Activated T-cell treated with anti-CD3 and anti-CD28 coated beads, Interleukin-2, amount 50 U/mL, for 1 hour (primary cell): Measurements from ENCODE around the gene GALNT15.

ENCODE experiments used
- DNase-seq: peaks from one replicate; pipeline ENCODE4 v3.0.0-alpha.2; 2020

The GALNT15 gene

DNA sequence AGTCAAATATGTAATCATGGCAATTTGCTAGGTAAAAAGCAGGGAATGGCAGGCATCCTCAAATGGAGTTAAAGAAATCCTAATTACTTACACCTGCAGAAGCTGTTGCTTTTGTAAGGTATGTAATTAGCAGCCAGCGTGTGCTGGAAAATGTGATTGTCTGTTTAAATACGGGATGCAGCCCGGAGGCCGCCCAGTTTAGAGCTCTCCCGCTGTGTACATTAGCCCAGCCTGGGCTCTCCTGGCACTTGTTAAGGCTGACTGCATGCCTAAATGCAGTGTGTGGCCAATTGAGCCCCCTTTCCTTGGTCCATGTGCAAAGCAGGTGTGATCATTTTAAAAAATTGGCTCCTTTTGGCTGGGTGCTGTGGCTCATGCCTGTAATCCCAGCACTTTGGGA, 81.2 kb downstream of the GALNT15 start:
- no peak for DNase-seq

DNA sequence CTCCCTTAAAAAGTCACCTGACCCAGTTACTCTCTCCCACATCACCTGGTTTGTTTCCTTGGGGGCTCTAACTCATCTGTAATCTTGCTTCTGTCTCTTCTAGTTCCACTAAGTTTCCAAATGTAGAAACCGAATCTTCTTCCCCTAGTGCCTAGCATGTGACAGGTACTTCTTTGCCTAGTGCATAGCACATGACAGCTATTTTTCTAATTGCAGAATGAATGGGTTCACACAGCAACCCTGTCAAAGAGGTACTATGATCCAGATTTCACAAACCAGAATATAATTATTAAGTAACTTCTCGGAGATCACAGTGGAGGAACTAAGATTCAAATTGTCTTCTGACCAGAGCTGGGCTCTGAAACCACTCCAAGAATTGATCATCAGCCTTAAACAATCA, 82.8 kb downstream of the GALNT15 start:
- DNase-seq, result no peak

DNA sequence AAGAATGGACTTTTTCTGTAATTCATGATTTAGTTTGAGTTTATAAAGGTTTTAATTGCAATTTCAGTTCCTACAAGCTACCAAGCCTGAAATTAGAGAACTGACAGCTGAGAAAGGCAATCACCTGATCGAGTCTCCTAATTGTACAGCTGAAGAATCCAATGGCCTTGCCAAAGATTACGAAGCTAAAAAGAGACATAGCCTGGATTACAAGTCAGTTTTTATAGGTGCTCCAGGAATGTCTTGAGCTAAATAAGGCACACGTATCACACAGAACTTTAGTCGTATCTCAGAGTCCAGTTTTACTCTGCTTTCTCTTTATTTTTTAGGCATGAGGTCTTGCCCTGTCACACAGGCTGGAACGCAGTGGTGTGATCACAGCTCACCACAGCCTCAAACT, 83.7 kb downstream of the GALNT15 start:
- DNase-seq, result no peak

DNA sequence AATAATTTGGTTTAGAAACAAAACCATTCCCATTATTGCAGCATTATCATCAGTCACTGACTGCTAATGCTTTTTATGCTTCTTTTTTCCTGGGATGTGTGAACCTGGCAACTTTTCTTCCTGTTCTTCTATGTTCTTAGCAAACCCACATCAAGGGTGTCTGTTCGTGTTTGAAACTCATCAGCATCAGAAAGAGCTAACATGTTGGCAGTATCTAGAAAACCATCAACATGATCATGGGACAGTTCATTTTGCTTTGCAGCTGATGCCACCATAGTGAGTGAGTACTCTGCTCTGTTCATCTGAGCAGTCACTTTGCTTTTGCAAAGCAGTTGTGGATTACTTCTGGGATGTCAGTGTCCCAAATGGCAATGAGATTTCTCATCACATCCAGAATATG, 84.4 kb downstream of the GALNT15 start:
- DNase-seq, result no peak

DNA sequence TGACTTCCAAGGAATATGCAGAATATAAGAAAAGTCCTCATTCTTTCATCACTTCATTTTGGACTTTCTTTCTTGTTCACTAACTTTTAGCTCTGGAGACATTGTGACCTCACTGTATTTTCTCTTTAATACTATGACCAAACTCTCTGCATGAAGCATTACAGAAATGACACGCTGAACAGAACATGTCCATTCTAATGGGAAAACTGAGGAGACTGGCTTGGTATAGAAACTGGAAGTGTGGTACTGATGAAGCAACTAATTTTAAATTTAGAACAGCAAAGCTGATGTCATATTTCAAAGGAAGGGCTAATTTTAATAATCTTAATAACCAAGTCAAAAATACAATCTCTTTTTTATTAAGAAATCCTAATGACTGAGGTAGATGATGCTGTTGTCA, 85.6 kb downstream of the GALNT15 start:
- DNase-seq, result no peak

DNA sequence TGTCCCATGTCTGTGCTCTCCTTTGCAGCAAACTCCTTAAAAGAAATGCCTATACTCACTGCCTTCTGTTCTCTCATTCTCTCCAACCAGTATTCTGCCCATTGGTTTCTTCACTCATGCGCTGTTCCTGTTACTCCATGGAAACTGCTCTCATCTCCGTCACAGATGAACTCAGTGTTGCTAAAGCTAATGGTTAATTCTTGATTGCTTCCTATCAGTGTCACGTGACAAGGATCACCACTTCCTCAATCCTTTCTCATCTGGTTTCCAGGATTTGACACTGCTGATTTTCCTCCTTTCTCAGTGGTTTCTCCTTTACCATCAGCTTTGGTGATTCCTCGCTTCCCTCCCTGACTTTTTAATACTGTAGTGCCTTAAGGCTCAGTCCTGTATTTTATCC, 87.7 kb downstream of the GALNT15 start:
- no peak for DNase-seq

DNA sequence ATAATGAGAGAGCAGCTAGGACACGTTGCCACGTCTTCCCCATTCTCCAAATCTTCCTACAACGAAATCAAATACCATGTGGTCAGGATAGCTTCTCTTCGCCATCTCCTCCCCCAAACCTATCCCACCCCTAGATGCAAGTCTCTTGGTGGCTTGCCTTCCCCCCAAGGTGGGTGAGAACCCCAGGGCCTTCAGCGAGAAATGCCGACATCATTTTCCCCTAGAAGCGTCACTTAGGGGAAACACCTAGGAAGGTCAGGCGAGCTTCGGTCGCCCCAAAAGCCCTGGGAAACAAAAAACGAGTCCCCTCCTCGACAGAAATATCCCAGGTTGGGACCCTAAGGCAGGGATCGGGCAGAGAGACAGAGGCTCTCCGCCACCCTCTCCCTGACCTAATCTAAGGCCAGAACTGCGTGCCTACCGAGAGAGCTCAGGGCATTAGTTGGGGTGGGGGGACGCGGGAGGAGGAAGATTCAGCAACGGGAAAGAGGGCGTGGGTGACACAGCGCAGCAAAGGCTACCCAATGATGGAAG, 89.8 kb downstream of the GALNT15 start:
- DNase-seq, result no peak

DNA sequence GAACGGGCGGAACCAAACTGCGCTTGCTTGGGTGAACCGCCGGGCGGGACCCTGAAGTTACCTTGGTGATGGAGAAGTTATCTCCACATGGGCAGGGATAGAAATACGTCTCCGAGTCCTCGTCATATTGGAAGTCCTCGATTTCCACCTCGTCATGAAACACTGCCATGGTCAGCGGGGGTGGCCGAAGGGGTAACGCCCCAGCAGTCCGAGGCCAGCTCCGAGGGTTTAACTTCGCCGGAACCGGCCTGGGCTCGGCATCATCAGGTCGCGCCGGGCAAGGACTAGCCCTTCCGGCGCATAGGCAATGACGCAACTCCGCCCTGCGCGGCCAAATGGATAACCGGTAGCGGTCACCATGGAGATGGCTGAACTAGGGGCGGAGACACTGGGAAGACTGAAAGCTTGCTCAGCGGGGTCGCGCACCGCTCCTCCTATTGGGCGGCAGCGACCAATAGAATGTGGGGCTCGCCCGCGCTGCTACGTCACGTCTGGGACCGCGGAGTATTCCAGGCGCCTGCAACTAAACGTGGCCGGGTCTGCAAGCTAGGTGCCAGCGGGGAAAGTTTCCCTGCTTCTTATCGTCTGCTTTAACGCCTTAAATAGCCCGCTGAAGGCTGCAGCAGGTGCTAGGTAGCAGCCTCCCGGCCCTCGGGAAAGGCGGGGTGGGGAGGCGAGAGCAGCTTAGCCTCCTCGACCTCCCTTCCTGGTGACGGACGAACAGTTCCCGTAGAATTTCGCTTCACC, 90.4 kb downstream of the GALNT15 start, which contains the start of the genes DPH3 and OXNAD1:
Gene DPH3, minus strand, starts transcription at position 236 of the 747 bp plus-strand sequence. Its CDS starts 67 bp downstream, at position 169.
Gene OXNAD1, plus strand, starts transcription at position 505 of the 747 bp plus-strand sequence. CDS start 5,741 bp downstream, outside the sequence.
- peak; percentile 99 for DNase-seq

DNA sequence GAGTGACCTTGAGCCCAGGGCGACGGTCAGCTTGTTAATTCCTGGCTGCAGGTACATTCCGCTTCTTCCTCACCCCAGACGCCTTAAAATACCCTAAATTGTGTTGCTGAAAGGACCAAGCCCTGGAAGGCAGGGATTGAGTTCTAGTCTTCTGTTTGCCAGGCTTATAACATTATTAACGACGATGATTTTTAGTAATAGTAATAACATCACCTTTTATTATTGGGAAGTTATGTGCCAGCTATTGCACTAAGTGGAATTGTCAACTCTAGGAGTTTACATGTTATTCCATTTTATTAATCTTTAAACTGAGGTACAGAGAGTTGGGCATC, 90.9 kb downstream of the GALNT15 start:
- no peak for DNase-seq

DNA sequence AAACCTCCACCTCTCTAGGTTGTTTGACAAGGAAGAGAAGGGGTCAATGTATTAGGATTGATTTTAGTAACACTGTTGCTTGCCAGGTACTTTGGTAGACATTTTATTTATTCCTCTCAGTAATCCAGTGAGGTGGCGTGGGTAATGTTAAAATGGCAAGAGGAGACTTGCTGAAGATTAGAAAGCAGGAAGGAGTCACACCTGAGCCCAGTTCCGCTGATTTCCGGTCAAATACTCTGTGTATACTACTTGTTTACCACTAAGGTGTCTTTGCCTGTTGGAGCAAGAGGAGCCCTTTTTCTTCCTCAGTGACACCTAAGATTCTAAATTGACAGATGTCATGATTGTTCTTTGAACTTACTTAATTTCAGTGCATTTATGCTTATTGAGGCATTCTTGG, 92.2 kb downstream of the GALNT15 start:
- no peak for DNase-seq

DNA sequence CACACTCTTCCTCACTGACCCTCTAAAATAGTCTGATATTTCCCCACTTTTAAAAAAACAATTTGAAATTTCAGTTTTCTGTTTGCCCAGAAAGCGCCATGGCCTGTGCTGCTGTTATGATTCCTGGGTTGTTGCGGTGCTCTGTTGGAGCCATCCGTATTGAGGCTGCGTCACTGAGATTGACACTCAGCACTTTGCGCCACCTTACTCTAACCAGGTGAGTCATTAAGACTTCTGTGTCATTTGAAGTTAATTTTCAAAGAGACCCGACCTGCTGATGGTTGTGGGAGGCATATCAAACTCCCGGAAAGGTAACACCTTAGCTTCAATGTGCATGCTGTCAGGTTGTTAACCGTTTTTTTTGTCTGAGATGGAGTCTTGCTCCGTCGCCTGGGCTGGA, 96.4 kb downstream of the GALNT15 start:
- no peak for DNase-seq

DNA sequence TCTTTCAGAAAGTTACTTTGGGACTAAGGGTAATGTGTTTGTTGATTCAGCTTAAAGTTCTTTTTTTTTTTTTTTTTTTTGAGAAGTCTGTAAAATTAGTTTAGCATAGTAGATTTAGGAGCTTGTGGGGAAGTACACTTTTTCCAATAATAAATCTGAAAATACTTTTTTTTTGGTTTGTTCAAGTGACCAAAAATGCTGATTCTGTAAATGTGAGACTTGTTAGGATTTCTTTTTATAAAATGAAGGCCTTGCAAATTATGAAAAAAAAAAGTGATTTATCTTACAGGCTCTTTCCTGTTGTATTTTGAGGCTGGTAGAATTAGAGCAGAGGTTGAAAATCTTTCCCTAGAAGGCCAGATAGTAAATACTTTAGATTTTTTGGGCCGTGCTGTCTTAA, 98.1 kb downstream of the GALNT15 start:
- no peak for DNase-seq

DNA sequence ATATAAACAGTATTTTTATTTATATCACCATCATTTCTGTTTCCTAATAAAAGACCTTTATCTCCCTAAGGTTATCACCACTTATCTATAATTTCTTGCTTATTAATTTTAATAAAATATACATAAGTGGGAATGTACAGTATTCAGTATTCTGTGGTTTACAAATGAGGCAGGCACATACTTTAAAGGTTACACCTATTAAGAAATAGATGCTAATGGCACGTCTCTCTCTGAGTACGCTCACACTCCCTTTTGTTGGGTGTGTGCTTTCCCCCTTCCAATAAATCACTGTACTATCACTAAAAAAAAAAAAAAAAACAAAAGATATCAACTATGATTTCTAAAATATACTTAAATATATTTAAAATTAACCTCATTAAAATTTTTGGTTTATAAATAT, 99.4 kb downstream of the GALNT15 start:
- no peak for DNase-seq

DNA sequence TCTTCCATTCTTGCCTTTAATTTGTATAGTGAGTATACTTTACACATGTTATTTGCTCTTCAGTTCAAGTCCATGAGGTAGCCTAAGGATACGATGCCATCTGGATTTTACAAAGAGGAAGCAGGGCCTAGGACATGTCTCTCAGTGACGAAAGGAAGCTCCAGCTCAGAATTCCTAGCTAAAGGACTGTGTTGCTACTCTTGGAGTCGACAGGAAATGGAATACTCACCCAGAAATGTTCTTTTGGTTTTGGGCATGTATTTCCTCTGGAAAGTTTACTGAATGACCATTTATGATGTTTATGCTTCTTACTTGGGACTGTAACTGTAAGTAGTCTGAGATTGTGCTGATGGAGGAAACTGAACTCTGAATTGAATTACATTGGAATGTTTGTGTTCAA, 103.0 kb downstream of the GALNT15 start:
- no peak for DNase-seq

DNA sequence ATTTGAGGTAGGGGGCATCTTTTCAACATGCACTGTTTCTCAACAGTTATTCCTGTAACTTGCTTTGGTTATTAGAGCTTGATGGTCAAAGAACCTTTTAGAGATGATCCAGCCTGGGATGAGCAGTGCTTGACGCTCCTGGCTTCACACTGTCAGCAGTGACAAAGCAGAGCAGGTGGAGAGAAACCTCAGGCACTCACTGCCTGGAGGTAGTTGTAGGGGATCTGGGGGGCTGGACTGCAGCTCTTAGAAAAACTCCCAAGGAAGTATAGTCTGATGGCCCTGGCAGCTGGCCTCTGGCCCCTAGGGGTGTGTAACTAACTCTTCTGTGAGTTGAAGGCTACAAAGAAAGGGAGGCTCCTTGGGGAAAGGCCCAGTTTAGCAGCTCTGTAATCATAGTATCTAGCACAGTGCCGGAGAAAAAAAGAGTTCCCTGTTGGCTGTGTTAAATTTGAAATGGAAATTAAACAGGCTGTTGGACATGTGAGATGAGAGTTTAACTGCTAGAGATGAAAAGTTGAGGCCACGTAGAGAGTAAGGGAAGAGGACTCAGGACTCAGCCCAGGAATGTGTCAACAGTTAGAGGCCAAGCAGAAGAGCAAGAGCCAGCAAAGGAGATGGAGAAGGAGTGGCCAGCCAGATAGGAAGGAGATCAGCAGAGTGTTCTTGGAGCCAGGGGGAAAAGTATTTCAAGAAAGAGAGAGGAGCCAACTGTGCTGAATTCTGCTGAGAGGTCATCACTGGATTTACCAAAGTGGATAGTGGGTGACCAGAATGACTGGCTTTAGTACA, 104.7 kb downstream of the GALNT15 start:
- no peak for DNase-seq

DNA sequence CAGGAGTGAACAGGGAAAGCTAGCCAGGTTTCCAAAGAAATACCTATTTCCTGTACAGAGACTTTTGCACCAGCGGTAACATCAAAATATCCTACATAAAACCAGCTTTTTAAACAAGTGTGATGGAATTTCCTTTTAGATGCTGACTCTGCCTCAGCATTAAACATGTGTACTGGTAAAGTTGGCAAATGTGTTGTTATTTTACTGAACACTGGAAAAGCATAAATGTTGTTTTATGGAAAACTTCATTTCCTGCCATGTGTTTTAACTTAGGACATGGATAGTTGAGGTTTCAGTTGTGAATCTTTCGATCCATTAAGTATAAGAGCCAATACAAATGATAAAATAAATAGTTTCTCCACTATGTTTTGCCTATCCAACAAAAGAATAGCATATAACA, 106.2 kb downstream of the GALNT15 start:
- no peak for DNase-seq
